Measurements from ENCODE around the gene PGM1. TPM values are rescaled to one million over a fixed set of nuclear protein-coding genes. Genes with fewer than 3 reads are reported as not detected.

The PGM1 gene
- total RNA-seq, 1 donor from 2014 or later: 32.9 TPM

GRCh38 chr1:63705078-63705477 lies 111.9 kb downstream of the PGM1 start:
- H3K36me3 Mint-ChIP-seq: no peaks in the 10 kb centered on the region
- H3K4me3 Mint-ChIP-seq: peak overlapping the region; percentile 29
- H3K9me3 Mint-ChIP-seq: peaks cover 6% of the 10 kb centered on the region
- DNase-seq (ENCODE audit: extremely low spot score, unreplicated experiment): no peak
- H3K27me3 Mint-ChIP-seq: peaks cover 23% of the 10 kb centered on the region
- H3K27ac Mint-ChIP-seq: peak overlapping the region; percentile 46
- no peak for TF ChIP-seq CTCF (conservative IDR thresholded peaks at IDR 0.05)
- H3K4me1 Mint-ChIP-seq (ENCODE audit: unreplicated experiment): peaks cover 19% of the 10 kb centered on the region

GRCh38 chr1:63709267-63709828 lies 116.1 kb downstream of the PGM1 start:
- no peak for TF ChIP-seq CTCF (conservative IDR thresholded peaks at IDR 0.05)
- Mint-ChIP-seq H3K4me3 (no peak overlapping the region), H3K27ac (no peak overlapping the region), H3K4me1 (ENCODE audit: unreplicated experiment) (peaks cover 20% of the 10 kb centered on the region), H3K27me3 (peaks cover 23% of the 10 kb centered on the region), H3K9me3 (no peaks in the 10 kb centered on the region), H3K36me3 (no peaks in the 10 kb centered on the region)
- DNase-seq (ENCODE audit: extremely low spot score, unreplicated experiment): no peak

Other genes with a start within 250 kb of the PGM1 start
- 17.1 and 20.5 TPM in 2 replicates for gene ALG6, start 225.8 kb upstream of the PGM1 start, total RNA-seq (ENCODE audit: low replicate concordance)
- 25.0 and 39.9 TPM in 2 replicates for gene ITGB3BP, start 70.2 kb upstream of the PGM1 start, total RNA-seq (ENCODE audit: low replicate concordance)
- 5.1 and 10.2 TPM in 2 replicates for gene EFCAB7, start 69.9 kb upstream of the PGM1 start, total RNA-seq (ENCODE audit: low replicate concordance)
- 14.9 and 32.0 TPM in 2 replicates for gene ROR1, start 180.6 kb downstream of the PGM1 start, total RNA-seq (ENCODE audit: low replicate concordance)